ENCODE measurements around the gene HNRNPL. TPM values are rescaled to one million over a fixed set of nuclear protein-coding genes. Genes with fewer than 3 reads are reported as not detected.
"Not testable (repeated sequence)": the region's sequence is repeated elsewhere in the genome, so short reads cannot be mapped to it uniquely, and the experiment has no call there.

The HNRNPL gene
- total RNA-seq, 1 experiment from 2014 or later = 501 TPM

DNA sequence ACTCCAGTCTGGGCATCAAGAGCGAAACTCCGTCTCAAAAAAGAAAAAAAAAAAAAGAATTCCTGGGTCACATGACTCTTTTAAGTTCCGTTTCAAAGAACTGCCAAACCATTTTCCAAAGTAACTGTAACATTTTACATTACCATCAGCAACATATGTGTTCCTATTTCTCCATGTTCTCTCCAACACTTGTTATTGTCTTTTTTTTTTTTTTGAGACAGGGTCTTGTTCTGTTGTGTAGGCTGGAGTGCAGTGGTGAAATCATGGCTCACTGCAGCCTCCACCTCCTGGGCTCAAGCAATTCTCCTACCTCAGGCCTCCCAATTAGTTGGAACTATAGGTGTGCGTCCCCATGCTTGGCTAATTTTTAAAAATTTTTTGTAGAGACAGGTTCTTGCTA lies 54.2 kb downstream of the HNRNPL start:
- DNase-seq (ENCODE audit: low read depth) = no peak
- in situ Hi-C loops (cut with HindIII; ENCODE audit: low pct_unique_long_range_greater_than_20kb, low sequenced_read_pairs) = loop anchor here (25.0 kb wide), 1 partner anchor 258 kb away; no protein-coding TSS in a partner anchor

- in situ Hi-C loops (cut with HindIII; ENCODE audit: low pct_unique_long_range_greater_than_20kb, low sequenced_read_pairs) = loop anchor here (25.0 kb wide), 1 partner anchor 256 kb away; no protein-coding TSS in a partner anchor
Measured at GRCh38 chr19:38793671-38794070, 56.1 kb downstream of the HNRNPL start.

DNA sequence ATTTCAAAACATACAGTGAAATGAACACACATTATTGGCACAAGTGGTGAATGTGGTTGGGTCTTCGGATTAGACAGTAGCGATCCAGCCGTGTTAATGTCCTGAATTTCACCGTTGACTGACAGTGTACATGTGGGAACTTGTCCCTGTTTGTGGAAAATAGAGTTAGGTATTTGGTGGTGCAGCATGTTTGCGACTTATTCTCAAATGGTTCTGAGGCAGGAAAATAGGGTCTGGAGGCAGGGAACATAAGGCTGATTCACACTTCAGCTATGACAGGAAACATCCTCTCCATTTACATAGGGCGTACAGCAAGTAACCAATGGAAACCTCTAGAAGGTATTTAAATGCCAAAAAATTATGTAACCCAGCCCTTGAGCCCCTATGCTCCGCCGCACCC lies 56.6 kb downstream of the HNRNPL start:
- in situ Hi-C loops (cut with HindIII; ENCODE audit: low pct_unique_long_range_greater_than_20kb, low sequenced_read_pairs) = loop anchor here (25.0 kb wide), 1 partner anchor 256 kb away; no protein-coding TSS in a partner anchor

More at GRCh38 chr19:38793671-38794070, 56.1 kb downstream of the HNRNPL start:
- DNase-seq (ENCODE audit: low read depth) = no peak

GRCh38 chr19:38792250-38793111 lies 57.3 kb downstream of the HNRNPL start:
- in situ Hi-C loops (cut with HindIII; ENCODE audit: low pct_unique_long_range_greater_than_20kb, low sequenced_read_pairs) = loop anchor here (25.0 kb wide), 1 partner anchor 255 kb away; no protein-coding TSS in a partner anchor
- no peak for DNase-seq (ENCODE audit: low read depth)

More for the DNA sequence above, 56.6 kb downstream of the HNRNPL start:
- DNase-seq (ENCODE audit: low read depth) = no peak

GRCh38 chr19:38791451-38792064 lies 58.2 kb downstream of the HNRNPL start:
- in situ Hi-C loops (cut with HindIII; ENCODE audit: low pct_unique_long_range_greater_than_20kb, low sequenced_read_pairs) = loop anchor here (25.0 kb wide), 1 partner anchor 254 kb away; no protein-coding TSS in a partner anchor

DNA sequence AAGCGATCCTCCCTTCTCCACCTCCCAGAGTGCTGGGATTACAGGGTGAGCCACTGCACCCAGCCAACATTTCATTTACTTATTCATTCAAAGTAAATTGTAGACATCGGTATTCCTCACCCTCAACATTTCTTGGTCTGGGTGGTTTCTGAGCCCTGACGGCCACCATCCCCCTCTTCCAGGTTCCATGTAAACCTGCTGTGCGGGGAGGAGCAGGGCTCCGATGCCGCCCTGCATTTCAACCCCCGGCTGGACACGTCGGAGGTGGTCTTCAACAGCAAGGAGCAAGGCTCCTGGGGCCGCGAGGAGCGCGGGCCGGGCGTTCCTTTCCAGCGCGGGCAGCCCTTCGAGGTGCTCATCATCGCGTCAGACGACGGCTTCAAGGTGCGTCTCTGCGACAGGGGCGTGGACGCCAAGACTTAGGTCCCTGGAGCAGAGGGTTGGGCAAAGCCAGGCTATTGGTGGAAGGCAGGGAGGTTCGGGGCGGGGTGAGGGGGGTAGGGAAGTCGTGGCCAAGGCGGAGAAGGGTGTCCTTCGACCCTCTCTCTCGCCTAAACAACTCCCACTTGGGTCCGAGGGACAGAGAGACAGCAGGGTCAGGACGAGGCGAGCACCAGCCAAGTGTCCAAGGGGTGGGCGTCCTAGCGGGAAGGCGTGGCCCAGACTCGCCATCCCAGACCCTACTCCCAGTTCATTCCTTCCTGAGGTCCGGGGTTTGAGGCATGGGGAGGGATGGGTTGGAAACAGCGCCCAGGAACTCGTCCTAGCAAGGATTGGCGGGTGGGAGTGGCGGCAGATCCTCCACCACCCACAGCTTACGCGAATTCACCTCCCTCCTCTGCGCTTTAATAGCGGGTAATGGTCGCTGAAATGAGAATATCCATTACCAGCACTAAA lies 59.0 kb downstream of the HNRNPL start:
- not testable (repeated sequence) for DNase-seq (ENCODE audit: low read depth)
- in situ Hi-C loops (cut with HindIII; ENCODE audit: low pct_unique_long_range_greater_than_20kb, low sequenced_read_pairs) = loop anchor here (25.0 kb wide), 1 partner anchor 253 kb away; no protein-coding TSS in a partner anchor

More at GRCh38 chr19:38791451-38792064, 58.2 kb downstream of the HNRNPL start:
- DNase-seq (ENCODE audit: low read depth) = not testable (repeated sequence)

- in situ Hi-C loops (cut with HindIII; ENCODE audit: low pct_unique_long_range_greater_than_20kb, low sequenced_read_pairs) = loop anchor here (25.0 kb wide), 1 partner anchor 251 kb away; no protein-coding TSS in a partner anchor
Measured at GRCh38 chr19:38788478-38789243, 61.1 kb downstream of the HNRNPL start, which contains the start of gene LGALS7B. Gene LGALS7B, plus strand, starts transcription at chr19:38789200. Its CDS starts 27 bp downstream, at chr19:38789227.

DNA sequence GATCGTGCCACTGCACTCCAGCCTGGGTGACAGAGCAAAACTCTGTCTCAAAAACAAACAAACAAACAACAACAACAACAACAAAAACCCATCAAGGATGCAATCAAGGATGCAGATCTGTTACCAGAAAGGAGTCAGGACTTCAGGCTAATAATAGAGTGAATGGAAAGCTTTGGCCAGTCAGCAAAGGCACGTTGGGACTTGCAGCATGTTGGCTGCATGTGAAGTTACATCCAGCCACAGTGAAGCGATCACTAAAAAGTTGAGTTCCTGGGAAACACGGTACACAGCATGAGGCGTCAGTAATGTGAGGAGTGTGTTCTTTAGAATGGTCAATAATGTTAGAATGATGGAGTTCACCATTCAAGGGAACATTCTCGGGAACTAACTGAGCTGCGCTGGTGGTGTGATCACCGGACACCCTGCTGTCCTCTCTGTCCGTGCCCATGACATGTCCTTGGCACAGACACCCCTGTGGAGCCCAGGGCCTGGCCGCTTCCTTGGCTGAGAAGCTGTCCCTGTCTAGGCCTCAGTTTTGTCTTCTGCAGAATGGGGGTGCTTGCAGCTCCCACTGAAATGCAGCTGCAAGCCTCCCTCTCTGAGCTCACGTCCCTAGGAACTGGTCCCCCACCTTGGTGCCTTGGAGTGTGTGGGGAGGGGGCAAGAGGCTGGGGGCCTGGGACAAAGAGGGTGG lies 63.1 kb downstream of the HNRNPL start:
- in situ Hi-C loops (cut with HindIII; ENCODE audit: low pct_unique_long_range_greater_than_20kb, low sequenced_read_pairs) = loop anchor here (25.0 kb wide), 1 partner anchor 249 kb away; no protein-coding TSS in a partner anchor

More at GRCh38 chr19:38788478-38789243, 61.1 kb downstream of the HNRNPL start, which contains the start of gene LGALS7B:
- no peak for DNase-seq (ENCODE audit: low read depth)

More for the DNA sequence above, 63.1 kb downstream of the HNRNPL start:
- no peak for DNase-seq (ENCODE audit: low read depth)

Other genes starting within 250 kb of the HNRNPL start
- gene MAP4K1, start 232.0 kb downstream of the HNRNPL start, total RNA-seq (2014; rRNA removed; shearing (Covaris generic); ENCODE audit: low replicate concordance) = 1.3 and 1.6 TPM in 2 replicates
- gene EIF3K, start 230.8 kb downstream of the HNRNPL start, total RNA-seq (2014; rRNA removed; shearing (Covaris generic); ENCODE audit: low replicate concordance) = 642 and 878 TPM in 2 replicates
- gene ACTN4, start 202.3 kb downstream of the HNRNPL start, total RNA-seq (2014; rRNA removed; shearing (Covaris generic); ENCODE audit: low replicate concordance) = 872 and 922 TPM in 2 replicates
- gene CAPN12, start 105.5 kb downstream of the HNRNPL start, total RNA-seq (2014; rRNA removed; shearing (Covaris generic); ENCODE audit: low replicate concordance) = 0.46 and 2.3 TPM in 2 replicates
- gene LGALS7, start 76.5 kb downstream of the HNRNPL start, total RNA-seq (2014; rRNA removed; shearing (Covaris generic); ENCODE audit: low replicate concordance) = not detected in 2 replicates
- gene LGALS7B, start 60.8 kb downstream of the HNRNPL start, total RNA-seq (2014; rRNA removed; shearing (Covaris generic); ENCODE audit: low replicate concordance) = not detected in 2 replicates
- gene LGALS4, start 37.0 kb downstream of the HNRNPL start, total RNA-seq (2014; rRNA removed; shearing (Covaris generic); ENCODE audit: low replicate concordance) = not detected in 2 replicates
- 241 and 276 TPM in 2 replicates for gene ECH1, start 18.2 kb downstream of the HNRNPL start, total RNA-seq (2014; rRNA removed; shearing (Covaris generic); ENCODE audit: low replicate concordance)
- gene RINL, start 28.3 kb upstream of the HNRNPL start, total RNA-seq (2014; rRNA removed; shearing (Covaris generic); ENCODE audit: low replicate concordance) = 9.9 and 12.6 TPM in 2 replicates
- gene SIRT2, start 49.6 kb upstream of the HNRNPL start, total RNA-seq (2014; rRNA removed; shearing (Covaris generic); ENCODE audit: low replicate concordance) = 53.9 and 58.1 TPM in 2 replicates
- 48.3 and 50.3 TPM in 2 replicates for gene NFKBIB, start 50.0 kb upstream of the HNRNPL start, total RNA-seq (2014; rRNA removed; shearing (Covaris generic); ENCODE audit: low replicate concordance)
- 1.0 TPM in 1 of 2 replicates, not detected in the other for gene CCER2, start 62.2 kb upstream of the HNRNPL start, total RNA-seq (2014; rRNA removed; shearing (Covaris generic); ENCODE audit: low replicate concordance)
- 46.3 and 77.4 TPM in 2 replicates for gene SARS2, start 80.8 kb upstream of the HNRNPL start, total RNA-seq (2014; rRNA removed; shearing (Covaris generic); ENCODE audit: low replicate concordance)
- 184 and 200 TPM in 2 replicates for gene MRPS12, start 81.0 kb upstream of the HNRNPL start, total RNA-seq (2014; rRNA removed; shearing (Covaris generic); ENCODE audit: low replicate concordance)
- gene FBXO17, start 125.8 kb upstream of the HNRNPL start, total RNA-seq (2014; rRNA removed; shearing (Covaris generic); ENCODE audit: low replicate concordance) = 129 and 142 TPM in 2 replicates
- gene FBXO27, start 182.6 kb upstream of the HNRNPL start, total RNA-seq (2014; rRNA removed; shearing (Covaris generic); ENCODE audit: low replicate concordance) = 28.1 and 50.7 TPM in 2 replicates
- gene ACP7, start 234.4 kb upstream of the HNRNPL start, total RNA-seq (2014; rRNA removed; shearing (Covaris generic); ENCODE audit: low replicate concordance) = not detected in 2 replicates